Activated CD4-positive, CD25-positive, alpha-beta regulatory T cell treated with anti-CD3 and anti-CD28 coated beads, Interleukin-2, amount 50 U/mL, for 16 hours (primary cell): Measurements from ENCODE around the gene KRTAP1-5.
"Not testable (repeated sequence)": the region's sequence is repeated elsewhere in the genome, so short reads cannot be mapped to it uniquely, and the experiment has no call there.

Experiments used
- DNase-seq: peaks from one replicate; pipeline ENCODE4 v3.0.0-alpha.2; 2020; ENCODE audit warnings: low read depth, low spot score

KRTAP1-5 gene

DNA sequence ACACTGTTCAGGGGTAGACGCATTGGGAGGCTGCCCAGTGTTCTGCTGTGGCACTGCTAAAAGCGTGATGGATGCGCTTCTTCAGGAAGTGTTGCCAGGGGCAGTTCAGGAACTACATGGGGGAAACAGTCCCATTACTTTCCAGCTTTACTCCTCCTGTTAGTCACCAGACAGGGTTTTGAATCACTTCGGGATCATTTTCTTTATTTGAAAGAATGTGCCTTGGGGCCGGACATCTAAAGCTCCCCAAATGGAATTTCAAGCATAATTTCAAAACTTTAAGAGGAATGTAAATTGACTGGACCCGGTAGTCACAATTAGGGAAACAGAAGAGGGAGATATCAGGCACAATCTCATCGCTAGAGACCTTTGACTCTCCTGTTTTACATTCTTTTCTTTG is 21.4 kb upstream of the KRTAP1-5 start:
- DNase-seq, result no peak

DNA sequence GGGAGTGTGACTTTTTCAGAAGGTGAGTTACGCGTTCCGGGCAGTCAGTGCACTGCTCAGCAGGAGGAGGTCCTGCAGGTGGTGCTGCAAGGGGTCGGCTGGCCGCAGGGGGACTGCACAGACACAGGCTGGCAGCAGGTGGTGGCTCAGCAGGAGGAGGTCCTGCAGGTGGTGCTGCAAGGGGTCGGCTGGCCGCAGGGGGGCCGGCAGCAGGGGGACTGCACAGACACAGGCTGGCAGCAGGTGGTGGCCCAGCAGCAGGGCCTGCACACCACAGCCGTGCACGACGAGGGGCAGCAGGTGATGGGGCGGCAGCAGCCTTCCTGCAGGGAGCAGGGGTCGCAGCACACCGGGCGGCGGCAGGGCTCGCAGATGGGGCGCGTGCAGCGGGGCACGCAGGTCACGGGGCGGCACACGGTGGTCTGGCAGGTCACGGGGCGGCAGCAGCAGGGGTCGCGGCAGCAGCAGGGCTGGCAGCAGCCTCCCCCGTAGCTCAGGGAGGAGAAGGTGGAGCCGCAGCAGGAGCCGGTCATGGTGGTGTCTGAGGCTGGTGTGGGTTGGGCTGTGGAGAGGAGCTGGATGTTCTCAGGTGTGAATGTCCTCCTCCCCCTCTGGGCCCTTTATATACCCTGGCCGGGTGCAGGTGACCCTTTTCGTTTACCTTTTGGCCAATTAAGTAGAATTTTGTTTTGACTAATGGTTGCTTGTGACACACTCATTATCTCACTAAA is 19.9 kb upstream of the KRTAP1-5 start, which contains the start of gene KRTAP2-1:
Gene KRTAP2-1, minus strand, starts transcription at position 582 of the 731 bp plus-strand sequence. Its CDS starts 49 bp downstream, at position 533.
- DNase-seq, result not testable (repeated sequence)

DNA sequence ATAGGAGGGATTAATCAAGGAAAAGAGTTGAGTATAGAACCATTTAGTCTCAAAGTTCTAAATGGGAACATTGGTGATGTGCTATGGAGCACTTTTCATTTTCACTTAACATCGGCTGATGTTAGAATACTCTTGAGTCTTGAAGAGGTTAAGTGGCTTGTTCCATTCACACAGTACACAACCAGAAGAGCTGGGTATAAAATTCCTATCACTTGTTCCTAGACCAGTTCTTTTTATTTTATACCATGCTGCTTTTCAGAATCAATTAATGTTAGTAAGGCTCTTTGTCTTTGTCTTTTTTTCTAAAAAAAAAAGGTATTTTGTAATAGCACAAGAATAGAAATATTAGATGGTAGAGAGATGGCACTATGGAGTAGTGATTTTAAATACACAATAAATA is 15.9 kb upstream of the KRTAP1-5 start:
- DNase-seq, result no peak

DNA sequence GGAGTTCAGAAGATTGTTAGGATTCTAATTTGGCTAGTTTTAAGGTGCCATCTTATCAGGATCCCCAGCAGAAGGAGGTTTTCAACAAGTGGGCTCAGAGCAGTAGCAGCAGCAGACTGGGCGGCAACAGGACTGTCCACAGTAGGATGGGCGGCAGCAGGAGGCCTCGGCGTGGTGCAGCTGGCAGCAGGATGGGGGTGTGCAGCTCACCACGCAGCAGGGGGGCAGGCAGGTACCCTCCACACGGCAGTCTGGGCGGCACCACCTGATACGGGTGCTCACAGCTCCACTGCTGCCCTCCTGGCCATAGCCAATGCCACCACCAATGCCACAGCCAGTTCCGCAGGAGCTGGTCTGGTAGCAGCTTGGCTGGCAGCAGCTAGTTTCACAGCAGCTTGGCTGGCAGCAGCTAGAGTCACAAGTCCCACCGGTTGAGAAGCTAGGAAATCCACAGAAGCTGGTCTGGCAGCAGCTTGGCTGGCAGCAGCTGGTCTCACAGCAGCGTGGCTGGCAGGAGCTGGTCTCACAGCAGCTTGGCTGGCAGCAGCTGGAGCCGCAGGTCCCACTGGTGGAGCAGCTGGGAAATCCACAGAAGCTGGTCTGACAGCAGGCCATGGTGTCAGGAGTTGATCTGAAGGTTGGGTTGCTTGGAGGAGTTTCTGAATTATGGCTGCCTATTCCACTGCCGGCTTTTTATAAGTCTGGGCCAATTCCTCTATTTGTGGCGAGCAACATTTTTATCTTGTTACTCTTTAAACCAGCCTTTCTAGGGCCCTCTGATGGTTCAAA is 14.0 kb upstream of the KRTAP1-5 start, which contains the start of gene KRTAP1-1:
Gene KRTAP1-1, minus strand, starts transcription at position 668 of the 789 bp plus-strand sequence. Its CDS starts 53 bp downstream, at position 615.
- not testable (repeated sequence) for DNase-seq

DNA sequence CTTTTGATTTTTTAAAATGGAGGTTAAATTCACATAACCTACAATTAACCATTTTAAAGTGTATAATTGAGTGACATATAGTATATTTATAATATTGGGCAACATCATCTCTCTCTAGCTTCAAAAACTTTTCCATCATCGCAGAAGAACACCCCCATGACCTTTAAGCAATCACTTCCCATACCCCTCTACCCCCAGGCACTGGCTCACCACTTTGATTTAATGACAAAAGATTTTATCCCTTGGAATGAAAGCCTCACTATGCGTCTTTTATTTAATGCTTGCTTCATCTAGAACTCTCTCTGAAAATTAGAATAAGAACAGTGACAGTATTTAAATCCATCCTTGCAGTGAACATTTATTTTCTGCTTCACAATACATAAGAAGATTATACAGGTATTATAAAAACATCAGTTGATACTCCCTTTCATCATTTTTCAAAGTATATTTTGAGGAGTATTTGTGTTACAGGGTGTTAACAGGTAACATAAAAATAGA is 10.9 kb upstream of the KRTAP1-5 start:
- DNase-seq, result no peak

DNA sequence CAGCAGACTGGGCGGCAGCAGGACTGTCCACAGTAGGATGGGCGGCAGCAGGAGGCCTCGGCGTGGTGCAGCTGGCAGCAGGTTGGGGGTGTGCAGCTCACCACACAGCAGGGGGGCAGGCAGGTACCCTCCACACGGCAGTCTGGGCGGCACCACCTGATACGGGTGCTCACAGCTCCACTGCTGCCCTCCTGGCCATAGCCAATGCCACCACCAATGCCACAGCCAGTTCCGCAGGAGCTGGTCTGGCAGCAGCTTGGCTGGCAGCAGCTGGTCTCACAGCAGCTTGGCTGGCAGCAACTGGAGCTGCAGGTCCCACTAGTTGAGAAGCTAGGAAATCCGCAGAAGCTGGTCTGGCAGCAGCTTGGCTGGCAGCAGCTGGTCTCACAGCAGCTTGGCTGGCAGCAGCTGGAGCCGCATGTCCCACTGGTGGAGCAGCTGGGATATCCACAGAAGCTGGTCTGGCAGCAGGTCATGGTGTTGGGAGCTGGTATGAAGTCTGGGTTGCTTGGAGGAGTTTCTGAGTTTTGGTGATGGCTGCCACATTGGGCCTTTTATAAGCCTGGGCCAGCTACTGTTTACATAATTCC is 7.4 kb upstream of the KRTAP1-5 start, which contains the start of gene KRTAP1-3:
Gene KRTAP1-3, minus strand, starts transcription at position 529 of the 590 bp plus-strand sequence. Its CDS starts 53 bp downstream, at position 476.
- not testable (repeated sequence) for DNase-seq

DNA sequence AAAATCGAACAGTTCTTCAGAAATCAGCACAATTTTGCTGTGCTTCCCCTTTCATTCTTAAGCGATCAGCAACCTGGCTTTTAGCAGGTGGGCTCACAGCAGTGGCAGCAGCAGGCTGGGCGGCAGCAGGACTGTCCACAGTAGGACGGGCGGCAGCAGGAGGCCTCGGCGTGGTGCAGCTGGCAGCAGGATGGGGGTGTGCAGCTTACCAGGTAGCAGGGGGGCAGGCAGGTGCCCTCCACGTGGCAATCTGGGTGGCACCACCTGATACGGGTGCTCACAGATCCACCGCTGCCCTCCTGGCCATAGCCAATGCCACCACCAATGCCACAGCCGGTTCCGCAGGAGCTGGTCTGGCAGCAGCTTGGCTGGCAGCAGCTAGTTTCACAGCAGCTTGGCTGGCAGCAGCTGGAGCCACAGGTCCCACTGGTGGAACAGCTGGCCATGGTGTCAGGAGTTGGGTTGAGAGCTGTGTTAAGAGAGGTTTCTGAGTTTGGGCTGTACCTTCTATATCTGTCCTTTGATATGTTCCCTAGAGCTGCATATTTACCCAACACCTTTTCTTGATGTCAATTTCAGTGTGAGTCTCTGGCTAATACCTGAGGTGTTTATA is 2.7 kb upstream of the KRTAP1-5 start, which contains the start of gene KRTAP1-4:
Gene KRTAP1-4, minus strand, starts transcription at position 563 of the 613 bp plus-strand sequence. Its CDS starts 117 bp downstream, at position 446.
- no peak for DNase-seq

DNA sequence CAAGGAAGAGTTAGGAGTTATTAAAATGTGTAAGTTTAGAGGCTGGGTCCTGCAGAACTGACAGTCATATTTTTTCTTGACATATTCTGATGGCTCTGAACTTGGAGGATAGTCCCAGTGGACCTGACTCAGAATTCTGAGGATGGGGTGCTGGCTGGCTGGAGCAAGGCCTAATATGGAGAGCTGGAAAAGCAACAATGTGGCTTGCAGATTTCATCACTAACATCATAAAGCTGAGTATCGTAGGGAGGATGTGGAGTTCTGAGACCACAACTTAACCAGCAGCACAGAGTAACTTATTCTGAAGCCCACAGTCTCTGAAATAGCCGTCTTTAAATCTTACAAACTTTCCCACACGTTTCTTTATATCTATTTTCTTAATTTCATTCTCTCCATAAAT is 2.3 kb downstream of the KRTAP1-5 start:
- DNase-seq, result no peak

DNA sequence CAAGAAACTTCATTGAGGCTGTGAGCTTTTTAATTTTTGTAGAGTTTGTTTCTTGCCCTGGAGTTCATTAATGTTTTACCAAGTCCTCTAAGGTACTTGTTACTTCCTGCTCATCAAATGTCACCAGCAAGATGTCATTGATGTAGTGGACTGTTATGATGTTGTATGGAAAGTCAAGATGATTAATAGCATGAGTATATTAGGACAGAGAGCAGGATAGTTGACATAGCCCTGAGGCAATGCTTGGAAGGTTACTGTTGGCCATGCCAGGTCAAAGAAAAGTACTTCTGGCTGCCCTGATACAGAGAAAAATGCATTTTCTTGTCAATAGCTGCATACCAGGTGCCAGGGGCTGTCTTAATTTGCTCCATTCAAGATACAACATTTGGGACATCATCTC is 6.7 kb downstream of the KRTAP1-5 start:
- no peak for DNase-seq

DNA sequence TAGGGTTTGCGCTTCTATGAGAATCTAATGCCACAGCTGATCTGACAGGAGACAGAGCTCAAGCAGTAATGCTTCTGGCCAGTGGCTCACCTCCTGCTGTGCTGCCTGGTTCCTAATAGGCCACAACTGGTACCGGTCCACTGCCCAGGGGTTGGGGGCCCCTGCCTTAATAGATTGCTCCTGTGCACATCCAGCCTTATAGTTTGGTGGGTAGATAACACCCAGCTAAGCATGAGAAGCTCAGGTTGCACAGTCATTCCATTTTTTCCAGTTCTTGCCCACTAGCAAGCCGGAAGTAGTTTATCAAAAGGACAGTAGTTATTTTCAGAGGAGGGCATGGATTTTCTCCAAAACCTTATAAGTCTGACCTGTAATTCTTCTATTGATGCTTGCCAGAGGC is 7.6 kb downstream of the KRTAP1-5 start:
- no peak for DNase-seq

DNA sequence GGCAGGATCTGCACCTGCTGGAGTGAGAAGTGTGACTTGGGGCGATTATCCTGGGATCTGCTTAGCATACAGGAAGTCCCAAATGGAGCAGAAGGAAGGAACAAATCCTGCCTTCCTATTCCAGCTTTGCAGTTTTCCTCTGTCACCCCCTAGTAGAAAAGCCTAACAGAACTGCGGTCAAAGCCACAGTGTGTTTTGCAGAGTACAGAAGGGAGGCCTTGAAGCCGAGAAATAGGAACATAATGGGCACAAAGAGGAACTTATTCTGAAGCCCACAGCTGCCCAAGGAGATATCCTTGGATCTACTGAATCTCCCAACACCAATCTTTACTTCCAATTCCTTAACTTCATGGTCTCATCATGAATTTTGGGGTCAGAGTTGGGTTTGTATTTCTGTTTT is 8.5 kb downstream of the KRTAP1-5 start:
- DNase-seq, result no peak

DNA sequence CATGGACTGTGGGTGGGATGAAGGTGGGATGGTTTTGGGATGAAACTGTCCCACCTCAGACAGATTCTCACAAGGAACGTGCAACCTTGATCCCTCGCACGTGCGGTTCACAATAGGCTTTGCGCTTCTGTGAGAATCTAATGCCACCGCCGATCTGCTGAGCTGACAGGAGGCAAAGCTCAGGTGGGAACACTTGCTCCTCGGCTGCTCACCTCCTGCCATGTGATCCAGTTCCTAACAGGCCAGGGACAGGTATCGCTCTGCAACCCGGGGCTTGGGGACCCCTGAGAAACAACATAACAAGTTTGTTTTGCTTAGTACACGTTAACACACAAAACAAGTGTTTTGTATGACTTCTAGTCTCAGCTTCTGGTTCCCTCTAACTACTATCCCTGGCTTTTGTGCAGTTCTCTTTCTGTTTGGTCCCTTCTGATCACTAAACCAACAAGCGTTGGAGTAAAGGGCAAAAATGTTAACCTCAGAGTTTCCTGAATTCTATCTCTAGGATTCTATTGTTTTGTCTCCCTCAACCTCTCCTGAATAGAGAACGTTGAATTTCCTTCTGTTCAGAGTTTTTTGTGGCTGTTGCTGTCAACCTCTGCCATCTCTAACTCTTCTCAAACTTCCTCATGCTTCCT is 10.3 kb downstream of the KRTAP1-5 start:
- no peak for DNase-seq

DNA sequence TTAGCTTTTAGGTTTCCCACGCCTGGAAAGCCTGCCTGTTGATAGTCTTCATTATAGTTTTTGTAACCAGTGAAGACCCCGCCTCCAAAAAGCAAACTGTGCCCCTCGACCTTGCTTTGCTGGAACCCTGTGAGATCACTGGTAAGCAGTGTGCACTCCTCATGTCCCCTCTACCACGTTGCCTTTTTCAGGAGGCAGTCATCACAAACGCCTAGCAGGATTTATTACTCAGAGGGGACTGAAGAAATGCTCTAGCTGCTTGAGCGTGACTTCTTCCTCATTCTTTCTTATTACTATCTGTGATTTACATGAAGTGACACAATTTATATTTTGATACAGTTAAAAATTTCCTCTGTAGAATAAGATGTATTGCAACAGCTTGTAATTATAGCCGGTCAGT is 11.6 kb downstream of the KRTAP1-5 start:
- DNase-seq, result no peak

DNA sequence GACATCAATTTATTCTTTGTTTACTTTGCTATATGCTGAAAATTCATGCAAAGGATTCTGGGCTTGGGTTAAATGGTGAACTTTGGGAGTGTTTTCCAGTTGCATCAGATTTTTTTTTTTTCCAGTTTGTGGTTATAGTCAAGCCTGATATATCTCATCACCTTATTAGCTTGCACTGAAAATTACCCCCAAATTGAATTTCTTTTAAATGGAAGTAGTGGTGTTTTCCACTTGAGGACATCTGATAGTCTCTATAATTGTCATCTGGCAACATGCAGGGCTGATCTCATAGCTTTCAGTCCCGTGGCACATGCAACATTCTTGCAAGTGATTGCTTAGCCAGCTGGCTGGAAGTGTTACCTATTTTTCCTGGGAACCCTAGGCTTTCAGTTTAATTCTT is 13.4 kb downstream of the KRTAP1-5 start:
- DNase-seq, result no peak

DNA sequence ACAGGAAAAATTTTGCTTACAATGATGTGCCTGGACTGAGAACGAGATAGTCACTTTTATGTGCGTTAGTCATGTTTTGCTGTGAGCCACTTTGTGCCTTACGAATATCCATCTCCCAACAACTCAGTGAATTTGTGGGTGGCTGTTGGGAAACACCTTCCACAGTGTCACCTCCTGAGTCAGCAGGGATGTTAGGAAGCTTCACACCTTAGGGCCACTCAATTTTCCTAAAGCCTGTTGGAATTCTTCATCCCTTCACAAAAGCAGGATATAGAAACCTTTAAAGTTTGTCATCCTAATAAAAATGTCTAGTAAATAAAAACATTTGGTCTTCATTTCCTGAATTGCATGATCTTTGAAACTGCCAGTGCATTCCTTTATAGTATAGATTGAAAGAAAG is 13.8 kb downstream of the KRTAP1-5 start:
- no peak for DNase-seq

DNA sequence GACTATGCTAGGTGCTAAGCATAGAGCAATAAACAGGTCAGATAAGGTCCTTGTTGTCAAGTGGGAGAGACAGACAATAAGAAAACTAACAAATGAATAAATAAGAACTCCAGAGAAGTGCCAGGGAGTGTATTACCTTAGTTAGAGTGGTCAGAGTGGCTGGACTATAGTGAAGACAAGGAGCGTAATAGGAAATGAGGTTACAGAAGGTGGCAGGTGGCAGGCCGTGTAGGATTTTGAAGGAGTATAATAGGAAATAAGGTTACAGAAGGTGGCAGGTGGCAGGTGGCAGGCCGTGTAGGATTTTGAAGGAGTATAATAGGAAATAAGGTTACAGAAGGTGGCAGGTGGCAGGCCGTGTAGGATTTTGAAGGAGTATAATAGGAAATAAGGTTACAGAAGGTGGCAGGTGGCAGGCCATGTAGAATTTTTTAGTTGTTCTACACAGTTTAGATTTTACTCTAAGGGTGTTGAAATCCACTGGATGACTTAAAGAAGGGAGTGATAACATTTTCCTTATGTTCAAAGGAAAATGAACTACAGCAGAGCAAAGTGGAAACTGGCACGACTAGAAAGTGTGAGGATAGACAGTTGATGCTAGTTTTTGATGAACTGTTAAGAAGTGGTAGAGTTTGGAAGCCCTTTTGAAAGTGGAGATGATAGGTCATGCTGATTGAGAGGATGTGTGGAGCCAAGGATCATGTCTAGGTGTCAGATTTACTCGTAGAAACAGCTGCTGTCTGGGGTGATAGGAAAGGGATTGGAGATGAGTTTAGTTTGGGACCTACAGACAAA is 14.5 kb downstream of the KRTAP1-5 start:
- no peak for DNase-seq

DNA sequence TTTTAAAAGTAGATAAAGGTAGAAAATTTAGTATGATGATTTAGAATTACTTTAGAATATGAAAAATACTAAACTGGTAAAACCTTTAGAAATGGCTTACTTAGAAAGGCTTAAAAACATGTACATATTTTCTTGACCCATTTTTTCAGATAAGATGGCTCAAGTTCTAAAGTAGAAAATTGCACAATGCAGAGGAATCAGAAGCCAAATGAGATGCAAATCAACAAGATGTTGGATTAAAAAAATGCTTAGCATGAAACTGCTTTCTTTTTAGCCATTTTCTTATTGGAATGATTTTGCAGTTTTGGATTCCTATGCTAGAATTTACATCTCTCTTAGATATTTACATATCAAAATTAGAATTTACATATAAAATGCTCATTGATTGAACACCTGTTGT is 16.6 kb downstream of the KRTAP1-5 start:
- DNase-seq, result no peak

DNA sequence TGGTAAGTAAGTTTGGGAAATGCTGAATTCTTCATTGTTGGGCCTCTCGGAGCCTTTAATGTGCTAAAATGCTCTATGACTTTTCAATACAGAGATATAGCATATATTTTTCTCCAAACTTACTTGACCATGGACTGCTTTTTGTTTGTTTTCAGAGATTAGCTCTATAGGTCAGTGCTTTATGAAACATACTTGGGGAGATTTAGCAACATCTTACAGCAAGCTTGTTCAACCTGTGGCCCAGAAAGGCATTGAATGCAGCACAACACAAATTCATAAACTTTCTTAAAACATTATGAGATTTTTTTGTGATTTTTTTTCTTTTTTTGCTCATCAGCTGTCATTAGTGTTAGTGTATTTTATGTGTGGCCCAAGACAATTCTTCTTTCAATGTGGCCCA is 17.1 kb downstream of the KRTAP1-5 start:
- DNase-seq, result no peak

DNA sequence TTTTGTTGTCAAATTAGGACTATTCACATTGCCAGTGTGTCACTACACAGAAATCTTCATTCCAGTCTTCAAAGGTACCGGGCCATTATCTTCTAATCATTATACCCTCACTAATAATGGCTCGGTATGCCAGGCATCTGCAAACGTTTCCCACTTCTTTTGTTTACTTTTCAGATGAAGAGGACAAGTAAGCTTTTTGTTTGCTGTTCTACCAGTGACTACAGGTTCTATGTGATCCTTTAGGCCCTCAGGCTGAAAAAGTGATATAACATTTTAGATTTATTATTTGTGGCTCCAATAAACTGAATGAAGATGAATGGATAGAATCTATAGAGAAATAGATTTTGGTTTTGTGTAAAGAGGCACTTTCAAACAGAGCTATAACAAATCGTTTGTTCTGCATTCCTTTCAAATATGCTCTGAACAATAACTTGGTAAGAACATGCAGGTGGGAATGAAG is 17.7 kb downstream of the KRTAP1-5 start:
- DNase-seq, result no peak

DNA sequence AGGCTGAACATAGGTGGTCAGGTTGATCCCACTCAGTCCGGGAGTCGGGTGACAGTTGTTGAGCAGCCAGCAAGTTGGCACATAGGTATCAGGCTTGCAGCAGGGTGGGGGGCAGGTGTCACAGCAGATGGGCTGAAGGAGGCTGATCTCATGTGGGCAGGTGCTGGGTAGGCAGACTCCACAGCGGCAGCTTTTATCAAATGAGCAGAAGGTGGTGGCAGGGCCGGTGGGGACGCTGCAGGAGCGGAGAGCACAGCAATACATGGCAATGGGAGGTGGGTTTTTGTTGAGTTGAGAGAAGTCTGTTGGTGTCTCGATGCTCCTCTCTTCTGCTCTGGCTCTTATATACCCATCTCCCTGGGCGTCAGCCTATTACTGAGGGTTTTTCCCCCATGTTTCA is 18.2 kb downstream of the KRTAP1-5 start, which contains the start of gene KRTAP3-1:
Gene KRTAP3-1, minus strand, starts transcription at position 318 of the 400 bp plus-strand sequence. Its CDS starts 54 bp downstream, at position 264.
- no peak for DNase-seq
